Germinal center (tissue), 1 donor: ENCODE results near the gene ROBO3.

Experiments used
- DNase-seq: peaks from one replicate; pipeline ENCODE4 v3.0.0; 2012; ENCODE audit warnings: mixed read lengths, low spot score

ROBO3 gene

DNA sequence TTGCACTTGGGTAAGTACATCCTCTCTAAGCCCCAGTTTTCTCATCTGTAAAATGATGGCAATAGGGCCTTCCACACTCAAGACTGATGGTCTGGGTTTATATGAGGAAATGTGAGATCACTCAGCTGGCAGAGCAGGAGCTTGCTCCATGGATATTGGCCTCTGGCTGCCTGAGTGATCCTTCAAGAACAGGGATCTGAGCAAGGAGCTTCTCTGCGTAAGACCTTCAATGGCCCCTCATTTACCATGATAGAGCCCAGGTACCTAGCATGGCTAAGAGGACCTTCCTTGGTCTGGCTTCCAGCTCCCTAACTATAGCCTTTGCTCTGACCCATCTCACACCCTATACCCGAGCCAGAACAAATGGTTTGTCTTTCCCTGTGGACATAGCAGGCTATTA is 26.9 kb downstream of the ROBO3 start:
- DNase-seq, result no peak

DNA sequence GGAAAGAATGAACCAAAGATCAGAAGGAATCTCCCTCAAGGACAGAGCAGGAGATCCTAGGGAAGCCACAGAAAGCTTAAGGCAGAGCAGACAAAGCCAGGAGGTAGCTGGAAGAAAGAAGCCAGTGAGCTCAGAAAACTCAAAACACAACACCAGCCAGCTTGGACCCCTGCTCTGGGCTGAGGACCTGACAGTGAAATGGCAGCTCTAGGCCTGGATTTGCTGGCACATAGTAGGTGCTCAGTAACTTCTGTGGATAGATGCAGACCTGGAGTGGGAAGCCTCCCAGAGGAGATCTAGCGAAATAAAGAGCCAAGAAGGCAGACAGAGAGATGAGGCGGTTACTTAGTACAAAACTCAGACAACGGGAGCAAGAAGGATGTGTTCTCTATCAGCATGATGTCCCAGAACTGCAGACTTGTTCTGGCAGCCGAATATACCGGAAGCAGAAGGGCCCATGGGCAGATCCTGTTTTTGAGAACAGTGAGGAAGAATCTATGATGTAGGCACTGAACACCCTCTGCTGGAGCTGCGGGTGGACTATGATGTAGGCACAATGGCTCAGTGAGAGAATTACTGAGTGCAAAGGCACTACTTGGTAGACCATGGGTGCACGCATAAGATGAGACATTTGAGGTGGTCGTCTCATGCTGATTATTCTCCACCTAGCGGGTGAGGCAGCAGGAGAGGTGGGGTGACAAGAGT is 27.7 kb downstream of the ROBO3 start:
- no peak for DNase-seq

DNA sequence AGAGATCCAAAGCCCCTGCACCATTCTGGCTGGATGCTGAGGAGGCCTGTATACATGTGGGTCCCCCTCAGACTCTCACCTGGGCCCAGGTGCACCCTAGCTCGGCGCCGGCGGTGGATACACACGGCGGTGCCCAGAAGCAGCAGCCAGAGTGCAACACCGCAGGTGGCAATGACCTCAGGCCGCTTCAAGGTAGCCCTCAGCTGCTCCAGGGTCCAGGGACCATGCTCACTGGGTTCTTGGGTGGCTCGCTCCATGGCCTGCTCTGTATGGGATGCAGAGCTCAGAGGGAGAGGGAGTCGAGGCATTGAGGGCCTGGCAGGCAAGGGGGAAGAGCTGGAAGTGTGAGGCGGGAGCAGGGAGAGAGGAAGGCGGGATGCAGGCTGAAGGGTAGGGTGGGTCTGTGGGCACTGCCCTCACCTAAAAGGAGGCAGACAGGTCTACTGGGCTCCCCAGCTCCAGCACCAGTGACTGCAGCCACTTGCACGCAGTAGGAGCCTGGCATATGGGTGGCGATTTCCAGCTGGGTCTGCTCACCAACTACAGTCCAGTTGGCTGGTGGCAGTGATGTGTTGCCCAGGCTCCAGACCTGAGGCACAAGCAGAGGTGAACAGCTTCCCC is 28.7 kb downstream of the ROBO3 start:
- no peak for DNase-seq

DNA sequence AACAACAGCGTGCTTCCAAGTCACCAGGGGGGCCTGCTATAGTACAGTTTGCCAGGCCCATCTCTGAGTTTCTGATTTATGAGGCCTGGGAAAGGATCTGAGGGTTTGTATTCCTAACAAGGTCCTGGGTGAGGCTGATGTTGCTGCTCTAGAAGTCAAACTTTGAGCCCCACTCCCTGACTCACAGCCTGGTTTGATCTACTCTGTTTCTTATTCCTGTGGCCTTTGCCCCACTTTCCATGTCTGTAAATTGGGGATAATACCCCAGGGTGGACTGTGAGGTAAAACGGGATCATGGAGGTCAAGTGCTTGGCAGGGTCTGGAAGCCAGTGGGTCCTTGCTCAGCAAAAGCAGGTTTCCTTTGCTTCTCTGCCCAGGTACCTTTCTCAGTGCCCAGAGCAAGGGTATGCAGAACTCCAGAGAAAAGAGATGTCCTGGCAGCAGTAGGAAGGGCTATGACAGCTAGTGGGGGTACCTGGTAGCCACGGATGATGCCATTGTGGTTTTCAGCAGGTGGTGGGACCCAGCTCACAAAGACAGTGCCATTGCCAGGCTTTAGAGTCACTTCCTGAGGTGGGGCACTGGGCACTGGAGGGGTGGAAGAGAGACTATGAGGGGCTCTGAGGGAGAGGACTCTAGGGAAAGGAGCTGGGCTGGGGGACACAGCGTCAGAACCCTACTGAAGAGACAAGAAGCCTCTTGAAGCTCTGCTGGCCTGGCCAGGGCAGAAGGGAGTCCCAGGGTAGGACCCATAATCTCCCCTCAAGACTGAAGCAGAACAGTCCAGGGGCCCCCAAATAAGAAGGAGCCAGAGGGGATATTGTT is 29.6 kb downstream of the ROBO3 start:
- DNase-seq, result no peak

DNA sequence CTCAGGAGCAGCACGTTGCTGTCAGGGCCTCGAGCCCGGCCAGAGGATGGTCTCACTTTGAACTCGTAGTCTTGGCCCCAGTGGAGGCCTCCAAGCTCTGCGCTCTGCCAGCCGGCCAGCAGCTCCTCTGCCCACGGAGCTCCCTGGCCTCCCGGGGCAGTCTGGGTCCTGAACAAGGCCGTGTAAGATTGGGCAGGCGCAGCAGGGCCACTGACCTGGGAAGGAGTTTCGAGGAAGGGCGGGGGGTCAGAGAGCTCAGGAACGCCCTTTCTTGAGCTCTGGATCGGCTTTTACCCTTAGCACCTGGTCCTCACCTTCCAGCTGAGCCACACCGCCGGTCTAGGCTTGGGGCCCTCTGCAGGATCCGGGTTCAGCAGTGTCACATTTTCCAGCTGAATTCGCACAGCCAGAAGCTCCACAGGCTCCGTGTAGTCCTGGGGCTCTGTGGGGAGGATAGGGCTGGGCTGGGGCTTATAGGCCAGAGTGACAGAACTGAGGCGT is 30.3 kb downstream of the ROBO3 start:
- no peak for DNase-seq

DNA sequence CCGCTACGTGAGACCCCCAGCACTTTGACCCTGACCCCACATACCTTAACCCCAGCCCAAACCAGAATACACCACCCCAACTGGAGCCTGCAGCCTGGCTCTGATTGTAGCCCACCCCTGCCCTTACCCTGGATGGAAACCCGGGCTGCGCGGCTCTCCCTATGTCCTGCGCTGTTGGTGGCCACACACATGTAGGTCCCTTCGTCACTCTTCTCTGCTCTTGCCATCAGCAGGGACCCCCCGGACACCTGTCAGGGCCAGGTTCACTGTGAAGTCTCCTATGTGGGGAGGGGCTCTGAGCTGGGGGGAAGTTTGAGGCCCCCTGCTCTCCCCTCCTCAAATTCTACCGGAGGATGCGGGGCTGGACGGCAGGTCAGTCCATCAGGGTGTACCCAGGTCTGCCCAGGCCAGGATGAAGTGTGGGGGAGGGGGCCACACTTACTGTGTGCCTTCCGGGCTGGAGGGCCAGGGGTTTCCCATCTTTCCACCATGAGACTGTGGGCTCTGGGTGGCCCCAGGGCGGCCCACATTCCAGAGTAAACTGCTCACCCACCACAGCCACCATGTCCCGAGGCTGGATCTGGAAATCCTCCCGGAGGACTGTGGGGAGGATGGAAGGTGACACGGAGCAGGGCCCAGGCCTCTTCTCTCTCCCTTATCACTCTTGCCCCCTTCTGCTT is 31.0 kb downstream of the ROBO3 start:
- DNase-seq, result no peak

DNA sequence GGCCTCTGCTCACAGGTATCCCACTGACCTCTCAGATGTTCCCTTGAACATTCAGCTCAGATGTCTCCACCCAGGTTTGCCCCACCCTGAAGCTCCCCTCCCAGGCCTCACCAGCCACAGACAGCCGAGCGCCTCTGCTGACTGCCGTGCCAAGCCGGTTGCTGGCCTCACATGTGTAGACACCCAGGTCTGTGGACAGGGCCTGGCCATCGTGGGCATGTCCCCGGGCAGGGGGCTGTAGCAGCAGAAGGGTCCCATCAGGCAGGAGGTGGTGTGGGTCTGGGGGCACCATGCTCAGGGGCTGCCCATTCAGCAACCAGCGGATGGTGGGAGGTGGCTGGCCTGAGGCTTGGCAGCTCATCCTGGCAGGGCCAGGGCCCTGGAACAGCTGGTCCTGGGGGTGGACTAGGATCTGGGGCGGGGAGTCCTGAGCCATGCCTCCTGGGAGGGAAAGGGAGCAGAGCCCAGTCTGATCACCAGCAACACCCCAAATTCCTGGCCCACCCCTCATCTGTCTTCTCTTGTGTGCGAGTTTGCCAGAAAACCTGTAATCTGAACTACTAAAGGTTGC is 31.7 kb downstream of the ROBO3 start:
- DNase-seq, result no peak

DNA sequence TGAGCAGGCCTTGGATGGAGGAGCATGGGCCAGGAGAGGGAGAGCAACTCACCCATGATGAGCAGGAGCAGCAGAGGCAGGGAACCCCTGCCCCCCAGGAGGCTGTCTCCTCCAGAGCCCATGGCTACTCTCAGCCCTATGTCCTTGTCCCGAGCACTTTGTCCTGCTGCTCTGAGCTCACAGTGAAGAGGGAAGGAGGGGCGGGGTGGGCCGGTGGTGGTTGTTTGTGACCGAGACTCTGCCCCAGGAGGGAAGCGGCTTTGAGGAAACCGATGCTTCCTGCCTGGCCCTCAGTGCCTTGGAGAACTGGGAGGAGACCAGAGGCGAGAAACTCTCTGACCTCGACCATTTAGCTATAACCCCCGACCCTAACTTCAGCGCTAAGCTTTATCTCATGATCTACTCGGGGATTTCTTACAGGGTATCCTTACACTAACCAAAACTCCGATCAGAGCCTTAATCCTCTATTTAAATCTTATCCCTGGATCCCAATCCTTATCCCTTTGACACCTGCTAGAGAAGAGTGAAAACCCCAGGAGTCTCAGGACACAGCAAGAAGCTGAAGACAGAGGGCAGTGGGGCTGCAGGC is 32.5 kb downstream of the ROBO3 start, which contains the start of gene ROBO4:
Gene ROBO4, minus strand, starts transcription at position 192 of the 589 bp plus-strand sequence. Its CDS starts 70 bp downstream, at position 122.
- no peak for DNase-seq

DNA sequence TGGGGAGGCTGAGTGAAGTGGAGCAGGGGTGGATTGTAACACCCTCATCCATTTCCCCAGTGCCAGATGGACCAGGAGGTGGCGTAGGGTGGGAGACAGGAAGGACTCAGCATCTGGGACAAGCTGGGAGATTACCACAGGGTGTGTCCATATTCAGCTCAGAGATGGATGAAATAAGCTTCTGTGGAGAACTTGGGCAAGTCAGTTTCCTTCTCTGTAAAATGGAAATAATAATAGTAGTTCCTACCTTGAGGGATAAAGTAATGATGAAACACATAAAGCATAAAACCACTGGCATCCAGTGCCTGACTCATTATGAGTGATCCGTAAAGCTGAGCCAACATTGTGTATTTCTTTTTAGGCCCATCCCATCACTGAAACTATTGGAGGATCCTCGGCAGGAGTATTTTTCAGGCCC is 33.0 kb downstream of the ROBO3 start:
- no peak for DNase-seq

DNA sequence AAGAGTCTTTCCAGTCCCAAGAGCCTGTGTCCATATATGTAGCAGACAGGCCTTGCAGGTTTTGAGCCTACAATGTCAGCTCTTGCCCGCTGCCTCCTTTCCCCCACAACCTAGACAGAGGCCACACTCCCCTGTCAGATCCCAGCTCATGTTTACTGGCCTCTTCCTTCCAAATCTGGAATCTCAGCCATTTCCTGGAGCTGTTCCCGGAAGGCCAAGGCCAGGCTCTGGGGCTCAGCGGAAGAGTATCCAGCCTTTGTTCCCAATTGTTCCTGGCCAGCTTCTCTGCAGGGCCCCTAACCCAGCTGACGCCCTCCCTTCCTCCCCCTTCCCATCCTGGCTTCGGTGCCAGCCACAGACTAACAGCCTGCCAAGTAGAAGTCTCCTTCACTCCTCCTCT is 33.5 kb downstream of the ROBO3 start:
- no peak for DNase-seq

DNA sequence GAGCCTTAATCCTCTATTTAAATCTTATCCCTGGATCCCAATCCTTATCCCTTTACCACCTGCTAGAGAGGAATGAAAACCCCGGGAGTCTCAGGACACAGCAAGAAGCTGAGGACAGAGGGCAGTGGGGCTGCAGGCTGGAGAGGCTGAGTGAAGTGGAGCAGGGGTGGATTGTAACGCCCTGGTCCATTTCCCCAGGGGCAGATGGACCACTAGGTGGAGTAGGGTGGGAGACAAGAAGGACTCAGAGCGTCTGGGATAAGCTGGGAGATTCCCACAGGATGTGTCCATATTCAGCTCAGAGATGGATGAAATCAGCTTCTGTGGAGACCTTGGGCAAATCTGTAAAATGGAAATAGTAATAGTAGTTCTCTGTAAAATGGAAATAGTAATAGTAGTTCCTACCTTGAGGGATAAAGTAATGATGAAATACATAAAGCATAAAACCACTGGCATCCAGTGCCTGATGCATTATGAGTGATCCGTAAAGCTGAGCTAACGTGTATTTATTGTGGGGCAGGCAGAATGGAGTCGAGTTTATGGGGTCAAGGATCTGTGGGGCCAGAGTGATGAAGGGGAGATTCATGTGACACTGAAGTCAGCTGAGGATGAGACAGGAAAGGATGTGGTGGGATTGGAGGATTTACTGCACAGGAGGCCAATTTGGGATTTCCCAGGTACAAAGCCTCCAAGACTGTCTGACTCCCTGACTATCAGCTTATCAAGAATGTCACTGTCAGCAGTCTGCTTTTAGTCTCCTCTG is 34.3 kb downstream of the ROBO3 start:
- no peak for DNase-seq

DNA sequence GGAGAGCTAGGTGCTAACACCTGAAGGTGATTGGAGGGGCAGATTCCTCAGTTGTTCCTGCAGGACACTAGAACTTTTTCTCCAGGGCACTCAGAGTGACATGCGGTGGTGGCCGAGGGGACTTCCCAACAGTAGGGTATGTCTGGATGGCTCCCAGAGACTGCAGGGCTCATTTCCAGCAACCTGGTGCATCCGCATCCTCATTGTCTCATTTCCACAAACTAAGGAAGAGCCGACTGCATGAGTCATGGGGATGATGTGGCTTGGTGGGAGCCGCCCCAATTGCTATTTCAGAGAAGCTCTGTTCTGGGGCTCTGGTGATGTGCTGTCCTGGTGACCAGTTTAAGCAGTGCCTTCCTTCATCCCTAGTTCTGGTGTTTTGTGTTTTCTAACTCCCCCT is 35.2 kb downstream of the ROBO3 start:
- DNase-seq, result no peak

DNA sequence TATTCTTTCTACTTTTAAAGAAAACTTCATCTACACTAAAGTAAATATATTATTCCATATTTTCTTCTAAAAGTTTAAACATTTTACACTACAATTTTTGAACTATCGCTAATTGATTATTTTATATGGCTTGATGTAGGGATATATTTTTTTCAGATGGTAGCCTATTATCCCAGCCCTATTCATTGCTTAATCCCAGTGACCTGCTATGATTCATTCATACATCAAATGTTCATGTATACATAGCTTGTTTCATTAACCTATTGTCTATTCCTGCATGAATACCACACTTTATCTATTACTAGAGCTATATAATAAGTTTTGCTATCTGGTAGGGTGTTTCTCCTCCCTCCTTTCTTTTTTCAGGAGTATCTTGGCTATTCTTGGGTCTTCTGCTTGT is 37.4 kb downstream of the ROBO3 start:
- no peak for DNase-seq

DNA sequence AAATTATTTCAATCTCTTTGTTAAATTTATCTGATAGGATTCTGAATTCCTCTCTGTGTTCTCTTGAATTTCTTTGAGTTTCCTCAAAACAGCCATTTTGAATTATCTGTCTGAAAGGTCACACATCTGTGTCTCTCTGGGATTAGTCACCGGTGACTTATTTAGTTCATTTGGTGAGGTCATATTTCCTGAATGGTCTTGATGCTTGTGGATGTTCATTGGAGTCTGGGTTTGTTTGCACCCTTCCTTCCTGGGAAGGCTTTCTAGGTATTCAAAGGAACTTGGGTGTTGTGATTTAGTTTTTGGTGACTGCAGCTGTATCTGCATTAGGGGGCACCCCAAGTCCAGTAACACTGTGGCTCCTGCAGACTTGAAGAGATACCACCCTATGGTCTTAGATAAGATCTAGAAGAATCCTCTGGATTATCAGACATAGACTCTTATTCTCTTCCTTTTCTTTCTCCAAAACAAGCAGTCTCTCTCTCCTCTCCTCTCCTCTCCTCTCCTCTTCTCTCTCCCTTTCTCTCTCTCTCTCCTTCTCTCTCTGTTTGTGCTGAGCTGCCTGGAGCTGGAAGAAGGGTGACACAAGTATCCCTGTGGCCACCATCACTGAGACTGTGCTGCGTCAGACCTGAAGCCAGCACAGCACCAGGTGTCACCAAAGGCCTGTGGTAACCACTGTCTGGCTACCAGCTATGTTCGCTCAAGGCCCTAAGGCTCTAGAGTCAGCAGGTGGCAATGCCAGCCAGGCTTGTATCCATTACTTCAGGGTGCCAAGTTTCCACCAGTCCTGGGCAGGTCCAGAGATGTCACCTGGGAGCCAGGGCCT is 50.5 kb downstream of the ROBO3 start:
- no peak for DNase-seq

DNA sequence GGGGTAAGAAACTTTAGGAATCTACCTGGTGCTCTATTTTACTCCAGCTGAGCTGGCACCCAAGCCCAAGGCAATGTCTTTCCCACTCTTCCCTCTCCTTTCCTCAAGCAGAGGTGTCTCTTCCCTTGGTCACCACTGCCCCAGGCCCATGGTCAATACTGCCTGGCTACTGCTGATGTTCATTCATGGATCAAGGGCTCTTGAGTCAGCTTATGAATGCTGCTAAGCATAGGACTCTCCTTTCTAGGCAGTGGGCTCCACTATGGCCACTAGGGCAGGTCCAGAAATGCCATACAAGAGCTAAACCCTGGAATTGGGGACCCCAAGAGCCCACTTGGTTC is 51.1 kb downstream of the ROBO3 start:
- no peak for DNase-seq

DNA sequence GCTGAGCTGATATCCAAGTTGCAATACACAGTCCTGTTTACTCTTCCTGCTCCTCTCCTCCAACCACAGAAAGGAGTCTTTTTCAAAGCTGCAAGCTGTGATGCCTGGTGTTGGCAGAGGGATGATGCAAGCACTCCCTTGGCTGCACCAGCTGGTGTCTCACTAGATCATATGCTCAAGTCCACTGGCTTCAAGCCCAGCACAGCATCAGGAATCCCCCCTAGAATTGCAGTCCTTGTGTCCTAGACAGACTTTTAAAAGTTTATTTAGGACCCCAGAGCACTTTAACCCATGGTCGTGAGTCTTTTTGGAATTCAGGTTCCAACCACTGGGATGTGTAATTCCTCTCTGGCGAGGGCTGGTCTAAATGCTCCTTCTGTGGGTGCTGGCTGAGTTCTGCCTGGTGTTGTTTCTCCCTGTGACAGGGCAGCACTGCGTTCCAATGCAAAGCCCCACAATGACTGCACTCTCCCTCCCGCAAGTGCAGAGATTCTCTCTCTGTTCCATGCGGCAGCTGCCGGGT is 51.9 kb downstream of the ROBO3 start:
- no peak for DNase-seq

DNA sequence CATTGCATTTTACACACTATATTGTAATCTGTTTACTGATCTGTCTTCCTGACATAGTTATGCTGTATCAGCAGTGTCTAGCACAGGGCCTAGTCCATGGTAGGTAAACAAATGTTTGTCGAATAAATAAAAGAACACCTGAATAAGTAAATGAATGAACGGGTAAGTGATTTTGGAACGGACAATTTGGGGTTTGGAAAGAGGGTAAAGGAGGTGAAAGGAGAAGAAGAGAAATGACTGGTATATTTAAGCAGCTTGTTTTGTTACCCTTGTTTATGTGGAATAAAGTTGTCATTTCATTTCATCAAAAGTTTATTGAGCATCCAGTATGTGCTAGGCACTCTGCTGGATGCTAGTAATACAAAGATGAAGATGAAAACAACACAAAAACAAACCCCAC is 53.7 kb downstream of the ROBO3 start, which contains the start of gene HEPN1:
Gene HEPN1, plus strand, starts transcription at position 301 of the 400 bp plus-strand sequence.
- DNase-seq, result no peak

DNA sequence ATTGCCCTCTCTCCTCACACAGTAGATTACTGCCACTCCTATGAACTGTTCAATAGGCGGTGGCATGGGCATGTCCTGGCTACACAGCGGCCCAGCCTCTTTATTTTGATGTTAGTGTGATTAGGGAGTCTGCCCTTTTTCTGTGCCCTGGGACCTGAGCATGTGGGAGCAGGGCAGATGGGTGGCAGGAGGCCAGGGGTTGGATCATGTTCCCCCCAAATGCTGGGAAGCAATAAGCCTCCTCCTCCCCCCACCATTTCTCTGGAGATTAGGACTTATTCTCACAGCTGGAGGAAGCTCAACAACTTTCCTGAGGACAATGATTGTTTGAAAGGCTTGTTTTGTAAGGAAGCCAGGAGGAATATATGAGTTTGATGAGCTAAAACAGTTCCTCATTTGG is 54.7 kb downstream of the ROBO3 start:
- DNase-seq, result no peak

DNA sequence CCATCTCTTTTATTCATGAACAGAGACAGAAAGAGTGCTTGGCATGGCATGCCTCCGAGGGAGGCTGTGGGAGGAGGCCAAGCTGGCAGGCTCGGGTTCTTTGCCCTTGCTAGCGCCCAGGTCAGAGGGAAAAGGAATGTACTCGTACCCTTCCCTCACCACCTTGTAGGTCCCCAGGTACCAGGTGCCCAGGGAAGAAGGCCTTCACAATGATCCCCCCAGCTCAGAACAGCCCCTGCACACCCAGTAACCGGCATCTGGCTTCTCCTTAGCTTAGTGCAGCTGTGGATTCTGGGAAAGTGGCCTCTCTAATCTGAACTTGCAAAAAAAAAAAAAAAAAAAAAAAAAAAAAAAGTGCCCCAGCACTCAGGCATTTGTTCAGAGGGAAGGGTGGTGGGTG is 55.1 kb downstream of the ROBO3 start:
- DNase-seq, result no peak
